ENCODE measurements around the gene PEX5L. TPM values are rescaled to one million over a fixed set of nuclear protein-coding genes. Genes with fewer than 3 reads are reported as not detected.

Gene PEX5L
- total RNA-seq, 2 experiments from 2014 or later, result not detected

- no peak for TF ChIP-seq CTCF (IDR thresholded peaks at IDR 0.05)
- no peaks in the 10 kb centered on the region for H3K36me3 Mint-ChIP-seq (ENCODE audit: low read depth)
- Histone ChIP-seq H3K27me3 (ENCODE audit: control insufficient read depth in 1 of 2, insufficient read depth in 2 of 2, low read length in 2 of 2) (no peaks in the 10 kb centered on the region), H3K4me1 (ENCODE audit: insufficient read depth, low read length) (no peaks in the 10 kb centered on the region), H3K27ac (ENCODE audit: low read depth in 1 of 2, low read length in 2 of 2) (no peak overlapping the region), H3K36me3 (ENCODE audit: insufficient read depth, low read length) (no peaks in the 10 kb centered on the region), H3K4me3 (ENCODE audit: low read length) (no peak overlapping the region), H3K9me3 (ENCODE audit: control insufficient read depth in 1 of 2, insufficient read depth in 1 of 2, low read length in 2 of 2) (no peaks in the 10 kb centered on the region)
- no peak for DNase-seq
- intact Hi-C loops (cut with DNase I, micrococcal nuclease), result no loop called here
- no peak overlapping the region for H3K4me3 Mint-ChIP-seq
- CTCF ChIA-PET, result no interaction called here
- H3K27ac Mint-ChIP-seq, result no peak overlapping the region
- ATAC-seq (ENCODE audit: poor library complexity), result no peak
- no peaks in the 10 kb centered on the region for H3K27me3 Mint-ChIP-seq
- H3K4me1 Mint-ChIP-seq (ENCODE audit: low read depth), result no peaks in the 10 kb centered on the region
- POLR2A ChIA-PET, result interaction anchor here (0.6 kb wide), 1 partner anchor 147 kb away, joined by 4 read pairs; no protein-coding TSS in a partner anchor
- H3K9me3 Mint-ChIP-seq, result no peaks in the 10 kb centered on the region
Measured at GRCh38 chr3:179796421-179796820, 240.3 kb downstream of the PEX5L start.

DNA sequence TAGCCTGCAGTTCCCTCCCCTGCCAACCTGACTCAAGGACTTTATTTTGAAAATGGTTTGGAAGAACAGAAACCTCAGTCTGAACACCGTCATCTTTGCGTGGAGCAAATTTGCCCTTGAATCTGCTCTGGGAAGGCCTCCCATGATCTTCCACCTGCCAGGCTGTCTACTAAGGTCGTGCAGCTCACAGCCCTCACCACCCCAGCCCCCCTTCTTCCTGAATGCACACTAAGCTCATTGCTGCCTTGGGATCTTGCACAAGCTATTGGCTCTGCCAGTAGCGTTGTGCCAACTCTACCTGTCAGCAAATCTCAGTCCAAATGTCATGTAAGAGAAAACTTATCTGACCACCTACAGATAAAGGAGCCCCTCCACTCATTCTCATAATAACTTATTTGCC, 242.4 kb downstream of the PEX5L start:
- Mint-ChIP-seq H3K36me3 (ENCODE audit: low read depth) (peaks cover 5% of the 10 kb centered on the region), H3K4me1 (ENCODE audit: low read depth) (no peaks in the 10 kb centered on the region), H3K9me3 (peaks cover 2% of the 10 kb centered on the region), H3K4me3 (no peak overlapping the region), H3K27ac (no peak overlapping the region), H3K27me3 (no peaks in the 10 kb centered on the region)
- Histone ChIP-seq H3K4me1 (ENCODE audit: insufficient read depth, low read length) (no peaks in the 10 kb centered on the region), H3K36me3 (ENCODE audit: insufficient read depth, low read length) (no peaks in the 10 kb centered on the region), H3K27me3 (ENCODE audit: control insufficient read depth in 1 of 2, insufficient read depth in 2 of 2, low read length in 2 of 2) (no peaks in the 10 kb centered on the region), H3K4me3 (ENCODE audit: low read length) (no peak overlapping the region), H3K27ac (ENCODE audit: low read depth in 1 of 2, low read length in 2 of 2) (no peak overlapping the region), H3K9me3 (ENCODE audit: control insufficient read depth in 1 of 2, insufficient read depth in 1 of 2, low read length in 2 of 2) (no peaks in the 10 kb centered on the region)
- DNase-seq (no peak), ATAC-seq (ENCODE audit: poor library complexity) (no peak)
- CTCF ChIA-PET, result interaction anchor here (0.6 kb wide), 1 partner anchor 618 kb away, joined by 3 read pairs; no protein-coding TSS in a partner anchor
- intact Hi-C loops (cut with DNase I, micrococcal nuclease), result no loop called here
- POLR2A ChIA-PET, result no interaction called here
- TF ChIP-seq CTCF (IDR thresholded peaks at IDR 0.05), result no peak

DNA sequence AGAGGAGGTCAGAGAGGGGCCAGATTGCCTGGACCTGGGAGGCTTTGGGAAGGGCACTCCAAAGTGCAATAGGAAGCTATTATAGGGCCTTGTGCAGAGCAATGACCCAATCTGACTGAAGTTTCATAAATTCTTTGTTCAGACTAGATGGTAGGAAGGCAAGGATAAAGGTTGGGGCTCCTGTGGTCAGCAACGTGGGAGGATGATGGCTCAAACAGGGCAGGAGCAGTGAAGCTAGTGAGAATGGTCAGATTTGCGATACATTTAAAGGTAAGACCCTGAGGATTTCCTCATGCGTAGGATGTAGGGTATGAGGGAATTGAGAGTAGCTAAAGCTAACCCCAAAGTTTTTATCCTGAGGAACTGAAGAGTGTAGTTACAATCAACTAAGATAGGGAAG, 244.9 kb downstream of the PEX5L start:
- CTCF ChIA-PET, result no interaction called here
- H3K27me3 ChIP-seq (ENCODE audit: control insufficient read depth in 1 of 2, insufficient read depth in 2 of 2, low read length in 2 of 2), result no peaks in the 10 kb centered on the region
- no peak overlapping the region for H3K4me3 ChIP-seq (ENCODE audit: low read length)
- intact Hi-C loops (cut with DNase I, micrococcal nuclease), result no loop called here
- H3K9me3 Mint-ChIP-seq, result peaks cover 2% of the 10 kb centered on the region
- H3K4me1 ChIP-seq (ENCODE audit: insufficient read depth, low read length), result no peaks in the 10 kb centered on the region
- H3K27ac Mint-ChIP-seq, result no peak overlapping the region
- no peaks in the 10 kb centered on the region for H3K9me3 ChIP-seq (ENCODE audit: control insufficient read depth in 1 of 2, insufficient read depth in 1 of 2, low read length in 2 of 2)
- no peaks in the 10 kb centered on the region for H3K27me3 Mint-ChIP-seq
- no peak overlapping the region for H3K27ac ChIP-seq (ENCODE audit: low read depth in 1 of 2, low read length in 2 of 2)
- TF ChIP-seq CTCF (IDR thresholded peaks at IDR 0.05), result no peak
- no peaks in the 10 kb centered on the region for H3K36me3 ChIP-seq (ENCODE audit: insufficient read depth, low read length)
- no peak overlapping the region for H3K4me3 Mint-ChIP-seq
- peaks cover 5% of the 10 kb centered on the region for H3K36me3 Mint-ChIP-seq (ENCODE audit: low read depth)
- ATAC-seq (ENCODE audit: poor library complexity) (no peak), DNase-seq (no peak)
- POLR2A ChIA-PET, result no interaction called here
- H3K4me1 Mint-ChIP-seq (ENCODE audit: low read depth), result no peaks in the 10 kb centered on the region

Measured in CD4-positive, alpha-beta T cell (primary cell).